ENCODE results near the gene SLC35F2.
"Not testable (repeated sequence)": the region's sequence is repeated elsewhere in the genome, so short reads cannot be mapped to it uniquely, and the experiment has no call there.

SLC35F2 gene

GRCh38 chr11:107858217-107859070, at the start of gene SLC35F2:
TSS of gene SLC35F2 (minus strand) at chr11:107858787. CDS start at chr11:107858767, 20 bp downstream.
- in situ Hi-C loops (cut with HindIII; ENCODE audit: low pct_ligation_motif_present, low pct_unique_long_range_greater_than_20kb, low sequenced_read_pairs) = no loop called here
- peak; percentile 87 for DNase-seq

- no peak for DNase-seq
- in situ Hi-C loops (cut with HindIII; ENCODE audit: low pct_ligation_motif_present, low pct_unique_long_range_greater_than_20kb, low sequenced_read_pairs) = no loop called here
These were observed 49.6 kb upstream of the SLC35F2 start for GRCh38 chr11:107908211-107908610.

- DNase-seq = peak; percentile 58
- in situ Hi-C loops (cut with HindIII; ENCODE audit: low pct_ligation_motif_present, low pct_unique_long_range_greater_than_20kb, low sequenced_read_pairs) = no loop called here
These were observed 39.7 kb upstream of the SLC35F2 start for GRCh38 chr11:107898270-107898669.

- no peak for DNase-seq
- in situ Hi-C loops (cut with HindIII; ENCODE audit: low pct_ligation_motif_present, low pct_unique_long_range_greater_than_20kb, low sequenced_read_pairs) = no loop called here
These were observed 23.7 kb upstream of the SLC35F2 start for GRCh38 chr11:107882095-107882820.

- DNase-seq; in situ Hi-C loops (cut with HindIII; ENCODE audit: low pct_ligation_motif_present, low pct_unique_long_range_greater_than_20kb, low sequenced_read_pairs): not testable (repeated sequence)
These were observed 22.9 kb upstream of the SLC35F2 start for GRCh38 chr11:107881471-107881870.

- no peak for DNase-seq
- in situ Hi-C loops (cut with HindIII; ENCODE audit: low pct_ligation_motif_present, low pct_unique_long_range_greater_than_20kb, low sequenced_read_pairs) = no loop called here
These were observed 17.6 kb upstream of the SLC35F2 start for GRCh38 chr11:107876141-107876540.

GRCh38 chr11:107864591-107864990, 6.0 kb upstream of the SLC35F2 start:
- in situ Hi-C loops (cut with HindIII; ENCODE audit: low pct_ligation_motif_present, low pct_unique_long_range_greater_than_20kb, low sequenced_read_pairs) = no loop called here
- no peak for DNase-seq

- in situ Hi-C loops (cut with HindIII; ENCODE audit: low pct_ligation_motif_present, low pct_unique_long_range_greater_than_20kb, low sequenced_read_pairs) = no loop called here
- no peak for DNase-seq
These were observed 2.1 kb upstream of the SLC35F2 start for GRCh38 chr11:107860688-107861087.

- in situ Hi-C loops (cut with HindIII; ENCODE audit: low pct_ligation_motif_present, low pct_unique_long_range_greater_than_20kb, low sequenced_read_pairs); DNase-seq: not testable (repeated sequence)
These were observed 1.6 kb upstream of the SLC35F2 start for GRCh38 chr11:107860240-107860620.

GRCh38 chr11:107859459-107860239, 1.1 kb upstream of the SLC35F2 start:
- in situ Hi-C loops (cut with HindIII; ENCODE audit: low pct_ligation_motif_present, low pct_unique_long_range_greater_than_20kb, low sequenced_read_pairs) = no loop called here
- peak; percentile 73 for DNase-seq

GRCh38 chr11:107857550-107858216, 904 bp downstream of the SLC35F2 start:
- in situ Hi-C loops (cut with HindIII; ENCODE audit: low pct_ligation_motif_present, low pct_unique_long_range_greater_than_20kb, low sequenced_read_pairs) = no loop called here
- no peak for DNase-seq

- in situ Hi-C loops (cut with HindIII; ENCODE audit: low pct_ligation_motif_present, low pct_unique_long_range_greater_than_20kb, low sequenced_read_pairs) = no loop called here
- DNase-seq = no peak
These were observed 1.5 kb downstream of the SLC35F2 start for GRCh38 chr11:107856981-107857517.

GRCh38 chr11:107856180-107856980, 2.2 kb downstream of the SLC35F2 start:
- DNase-seq = no peak
- in situ Hi-C loops (cut with HindIII; ENCODE audit: low pct_ligation_motif_present, low pct_unique_long_range_greater_than_20kb, low sequenced_read_pairs) = no loop called here

- in situ Hi-C loops (cut with HindIII; ENCODE audit: low pct_ligation_motif_present, low pct_unique_long_range_greater_than_20kb, low sequenced_read_pairs) = no loop called here
- DNase-seq = no peak
These were observed 5.5 kb downstream of the SLC35F2 start for GRCh38 chr11:107853070-107853469.

GRCh38 chr11:107851704-107852310, 6.8 kb downstream of the SLC35F2 start:
- DNase-seq = no peak
- in situ Hi-C loops (cut with HindIII; ENCODE audit: low pct_ligation_motif_present, low pct_unique_long_range_greater_than_20kb, low sequenced_read_pairs) = no loop called here

GRCh38 chr11:107849790-107850189, 8.8 kb downstream of the SLC35F2 start:
- DNase-seq = peak; percentile 33
- in situ Hi-C loops (cut with HindIII; ENCODE audit: low pct_ligation_motif_present, low pct_unique_long_range_greater_than_20kb, low sequenced_read_pairs) = no loop called here

- in situ Hi-C loops (cut with HindIII; ENCODE audit: low pct_ligation_motif_present, low pct_unique_long_range_greater_than_20kb, low sequenced_read_pairs) = no loop called here
- DNase-seq = no peak
These were observed 10.2 kb downstream of the SLC35F2 start for GRCh38 chr11:107848345-107848744.
